ENCODE data around the gene HIF1A. TPM values are rescaled to one million over a fixed set of nuclear protein-coding genes. Genes with fewer than 3 reads are reported as not detected.

The HIF1A gene
- total and polyA plus RNA-seq, 2 of the 8 experiments (the other 6 are each of a cell fraction or from before 2014, with no cell fraction given): 54.8 to 175 TPM

DNA sequence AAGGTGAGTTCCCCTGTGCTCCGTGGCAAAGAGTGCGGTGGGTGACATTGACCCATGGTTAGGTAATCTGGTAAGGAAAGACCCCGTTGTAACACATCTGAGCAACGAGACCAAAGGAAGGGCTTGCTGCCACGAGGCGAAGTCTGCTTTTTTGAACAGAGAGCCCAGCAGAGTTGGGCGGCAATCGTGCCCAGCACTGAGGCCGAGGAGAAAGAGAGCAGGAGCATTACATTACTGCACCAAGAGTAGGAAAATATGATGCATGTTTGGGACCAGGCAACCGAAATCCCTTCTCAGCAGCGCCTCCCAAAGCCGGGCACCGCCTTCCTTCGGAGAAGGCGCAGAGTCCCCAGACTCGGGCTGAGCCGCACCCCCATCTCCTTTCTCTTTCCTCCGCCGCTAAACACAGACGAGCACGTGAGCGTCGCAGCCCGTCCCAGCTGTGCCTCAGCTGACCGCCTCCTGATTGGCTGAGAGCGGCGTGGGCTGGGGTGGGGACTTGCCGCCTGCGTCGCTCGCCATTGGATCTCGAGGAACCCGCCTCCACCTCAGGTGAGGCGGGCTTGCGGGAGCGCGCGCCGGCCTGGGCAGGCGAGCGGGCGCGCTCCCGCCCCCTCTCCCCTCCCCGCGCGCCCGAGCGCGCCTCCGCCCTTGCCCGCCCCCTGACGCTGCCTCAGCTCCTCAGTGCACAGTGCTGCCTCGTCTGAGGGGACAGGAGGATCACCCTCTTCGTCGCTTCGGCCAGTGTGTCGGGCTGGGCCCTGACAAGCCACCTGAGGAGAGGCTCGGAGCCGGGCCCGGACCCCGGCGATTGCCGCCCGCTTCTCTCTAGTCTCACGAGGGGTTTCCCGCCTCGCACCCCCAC lies at the start of gene HIF1A (continued):
- TF ChIP-seq CHD7 (IDR thresholded peaks at IDR 0.05; ENCODE audit: insufficient replicate concordance, low read length): no peak
- peak; percentile 99 for TF ChIP-seq POLR2AphosphoS5 (IDR thresholded peaks at IDR 0.05; ENCODE audit: low read depth, low read length)
- no peak for TF ChIP-seq KDM4A (IDR thresholded peaks at IDR 0.05; ENCODE audit: low read depth, low read length, severe bottlenecking)
